H9 (cell line): ENCODE data around the gene ULK1. TPM values are rescaled to one million over a fixed set of nuclear protein-coding genes. Genes with fewer than 3 reads are reported as not detected.

ENCODE experiments used
- DNase-seq: peaks from one replicate; pipeline ENCODE4 v3.0.0-alpha.2; 2017
- H2AFZ ChIP-seq: one replicate; pipeline ENCODE4 v1.6.1; 2013; ENCODE audit warnings: mild to moderate bottlenecking, low read length, control low read depth, moderate library complexity
- H2AK5ac ChIP-seq: 2 replicates; pipeline ENCODE4 v1.6.1; 2013; ENCODE audit warnings: low read length, control low read depth, mixed read lengths; ENCODE audit not compliant: insufficient read length
- H2BK120ac ChIP-seq: one replicate; pipeline ENCODE4 v1.6.1; 2013; ENCODE audit warnings: low read depth, mild to moderate bottlenecking, low read length, control low read depth, inconsistent platforms; ENCODE audit not compliant: poor library complexity, severe bottlenecking
- H2BK12ac ChIP-seq: 2 replicates; pipeline ENCODE4 v1.6.1; 2013; ENCODE audit warnings: low read length, control low read depth, mixed read lengths, low read depth; ENCODE audit not compliant: insufficient read length
- H2BK15ac ChIP-seq: 2 replicates; pipeline ENCODE4 v1.6.1; 2013; ENCODE audit warnings: low read depth, low read length, control low read depth
- H2BK20ac ChIP-seq: one replicate; pipeline ENCODE4 v1.6.1; 2013; ENCODE audit warnings: low read depth, mild to moderate bottlenecking, low read length, control low read depth, inconsistent platforms; ENCODE audit not compliant: poor library complexity, severe bottlenecking
- H2BK5ac ChIP-seq: 2 replicates; pipeline ENCODE4 v1.6.1; 2013; ENCODE audit warnings: low read length, control low read depth, mixed read lengths; ENCODE audit not compliant: insufficient read length
- H3K14ac ChIP-seq: 2 replicates; pipeline ENCODE4 v1.6.1; 2013; ENCODE audit warnings: low read length, control low read depth; ENCODE audit not compliant: insufficient read depth
- H3K18ac ChIP-seq: 2 replicates; pipeline ENCODE4 v1.6.1; 2013; ENCODE audit warnings: low read depth, mild to moderate bottlenecking, mixed read lengths, low read length, control low read depth; ENCODE audit not compliant: insufficient read length
- H3K23ac ChIP-seq: 2 replicates; pipeline ENCODE4 v1.6.1; 2013; ENCODE audit warnings: low read length, control low read depth, mixed read lengths, low read depth; ENCODE audit not compliant: insufficient read length
- H3K23me2 ChIP-seq: 2 replicates; pipeline ENCODE4 v1.6.1; 2013; ENCODE audit warnings: low read depth, mild to moderate bottlenecking, mixed read lengths, low read length, control low read depth; ENCODE audit not compliant: insufficient read length, poor library complexity, severe bottlenecking
- H3K27ac ChIP-seq: 2 replicates; pipeline ENCODE4 v1.5.1; 2013; ENCODE audit warnings: low read length, control low read depth, mixed read lengths, low read depth; ENCODE audit not compliant: insufficient read length
- H3K27me3 ChIP-seq: 2 replicates; pipeline ENCODE4 v1.6.1; 2013; ENCODE audit warnings: low read length, control low read depth, inconsistent platforms; ENCODE audit not compliant: insufficient read depth
- H3K4ac ChIP-seq: 2 replicates; pipeline ENCODE4 v1.6.1; 2013; ENCODE audit warnings: low read depth, mild to moderate bottlenecking, control low read depth, inconsistent platforms, low read length, moderate library complexity
- H3K4me1 ChIP-seq: 2 replicates; pipeline ENCODE4 v1.6.1; 2013; ENCODE audit warnings: low read length, control low read depth, inconsistent platforms; ENCODE audit not compliant: insufficient read depth
- H3K4me2 ChIP-seq: 2 replicates; pipeline ENCODE4 v1.6.1; 2013; ENCODE audit warnings: low read length, control low read depth, mixed read lengths; ENCODE audit not compliant: insufficient read length, insufficient read depth
- H3K56ac ChIP-seq: 2 replicates; pipeline ENCODE4 v1.6.1; 2013; ENCODE audit warnings: low read depth, mild to moderate bottlenecking, mixed read lengths, low read length, control low read depth; ENCODE audit not compliant: insufficient read length
- H3K79me1 ChIP-seq: 2 replicates; pipeline ENCODE4 v1.6.1; 2013; ENCODE audit warnings: low read depth, mild to moderate bottlenecking, moderate library complexity, low read length, control low read depth, inconsistent platforms; ENCODE audit not compliant: insufficient read depth, poor library complexity, severe bottlenecking
- H3K79me2 ChIP-seq: 2 replicates; pipeline ENCODE4 v1.6.1; 2013; ENCODE audit warnings: low read length, control low read depth, inconsistent platforms; ENCODE audit not compliant: insufficient read depth
- H3K9ac ChIP-seq: 2 replicates; pipeline ENCODE4 v1.6.1; 2013; ENCODE audit warnings: low read length, control low read depth, mixed read lengths; ENCODE audit not compliant: insufficient read length; ENCODE audit errors: extremely low read depth
- H3K9me3 ChIP-seq: one replicate; pipeline ENCODE4 v1.6.1; 2013; ENCODE audit warnings: low read depth, low read length, inconsistent platforms; ENCODE audit not compliant: control insufficient read depth
- H3T11ph ChIP-seq: one replicate; pipeline ENCODE4 v1.6.1; 2013; ENCODE audit warnings: mild to moderate bottlenecking, low read length, control low read depth, inconsistent platforms
- H4K20me1 ChIP-seq: one replicate; pipeline ENCODE4 v1.6.1; 2013; ENCODE audit not compliant: control insufficient read depth, insufficient read length, insufficient read depth
- H4K5ac ChIP-seq: 2 replicates; pipeline ENCODE4 v1.6.1; 2013; ENCODE audit warnings: low read depth, mild to moderate bottlenecking, mixed read lengths, low read length, control low read depth; ENCODE audit not compliant: insufficient read length
- H4K8ac ChIP-seq: replicated peaks from 2 replicates; pipeline ENCODE4 v1.6.1; 2013; ENCODE audit warnings: low read length, control low read depth, mixed read lengths, low read depth; ENCODE audit not compliant: insufficient read length
- H4K91ac ChIP-seq: 2 replicates; pipeline ENCODE4 v1.6.1; 2013; ENCODE audit warnings: low read depth, mild to moderate bottlenecking, moderate library complexity, mixed read lengths, low read length, control low read depth; ENCODE audit not compliant: insufficient read length
- H3K27ac Mint-ChIP-seq, 3 experiments: 2 replicates in 2 of 3; 3 replicates in 1 of 3; pipeline ENCODE4 v1.8.0; 2020 to 2021; ENCODE audit warnings: mixed read lengths in 3 of 3, mild to moderate bottlenecking in 1 of 3, moderate library complexity in 1 of 3
- H3K27me3 Mint-ChIP-seq: 2 replicates; pipeline ENCODE4 v1.8.0; 2021; ENCODE audit warnings: low read depth, mild to moderate bottlenecking, moderate library complexity, mixed read lengths
- H3K36me3 Mint-ChIP-seq, 3 experiments: 2 replicates in 2 of 3; 3 replicates in 1 of 3; pipeline ENCODE4 v1.8.0; 2020 to 2021; ENCODE audit warnings: low read depth in 3 of 3, mixed read lengths in 3 of 3; ENCODE audit not compliant: insufficient read depth in 1 of 3
- H3K4me1 Mint-ChIP-seq, 2 experiments: 2 replicates each; pipeline ENCODE4 v1.8.0; 2020; ENCODE audit warnings: mixed read lengths in 2 of 2
- H3K4me3 Mint-ChIP-seq, 2 experiments: 2 replicates in 1 of 2; 3 replicates in 1 of 2; pipeline ENCODE4 v1.8.0; 2020 to 2021; ENCODE audit warnings: mild to moderate bottlenecking in 2 of 2, mixed read lengths in 2 of 2, moderate library complexity in 1 of 2
- H3K9me3 Mint-ChIP-seq, 2 experiments: 2 replicates in 1 of 2; 3 replicates in 1 of 2; pipeline ENCODE4 v1.8.0; 2020; ENCODE audit warnings: mild to moderate bottlenecking in 2 of 2, mixed read lengths in 2 of 2, moderate library complexity in 1 of 2
- WGBS: extraction: QIAGEN DNeasy Blood & Tissue Kit; methylation state at CpG from one replicate; pipeline ENCODE4 v1.1.7; 2013; ENCODE audit warnings: missing lambda C conversion rate, low lambda C conversion rate, mixed read lengths; ENCODE audit not compliant: insufficient read length; ENCODE audit errors: extremely low coverage; 5-methylcytosine and 5-hydroxymethylcytosine counted together
- total RNA-seq: library from RNA; stranded (reverse); gene quantifications from 2 replicates; pipeline ENCODE4 v1.2.1, GENCODE V29; 2021
- TF ChIP-seq, protein P1 (sequence below): fragments of 200-600 bp; sonication (generic); conservative IDR thresholded peaks from 3 replicates; pipeline ENCODE4 v1.8.0; 2021; ENCODE audit warnings: antibody characterized with exemption, mild to moderate bottlenecking

Gene ULK1
- total RNA-seq, 1 experiment from 2014 or later = 57.2 TPM

DNA sequence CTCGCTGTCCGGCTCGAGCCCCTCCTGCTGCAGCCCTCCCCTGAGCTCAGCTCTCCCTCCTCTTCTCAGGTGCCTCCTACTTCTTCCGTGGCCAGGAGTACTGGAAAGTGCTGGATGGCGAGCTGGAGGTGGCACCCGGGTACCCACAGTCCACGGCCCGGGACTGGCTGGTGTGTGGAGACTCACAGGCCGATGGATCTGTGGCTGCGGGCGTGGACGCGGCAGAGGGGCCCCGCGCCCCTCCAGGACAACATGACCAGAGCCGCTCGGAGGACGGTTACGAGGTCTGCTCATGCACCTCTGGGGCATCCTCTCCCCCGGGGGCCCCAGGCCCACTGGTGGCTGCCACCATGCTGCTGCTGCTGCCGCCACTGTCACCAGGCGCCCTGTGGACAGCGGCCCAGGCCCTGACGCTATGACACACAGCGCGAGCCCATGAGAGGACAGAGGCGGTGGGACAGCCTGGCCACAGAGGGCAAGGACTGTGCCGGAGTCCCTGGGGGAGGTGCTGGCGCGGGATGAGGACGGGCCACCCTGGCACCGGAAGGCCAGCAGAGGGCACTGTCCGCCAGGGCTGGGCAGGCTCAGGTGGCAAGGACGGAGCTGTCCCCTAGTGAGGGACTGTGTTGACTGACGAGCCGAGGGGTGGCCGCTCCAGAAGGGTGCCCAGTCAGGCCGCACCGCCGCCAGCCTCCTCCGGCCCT is 43.4 kb upstream of the ULK1 start:
- no CpG with 5 or more reads among the region's 41 CpGs for WGBS
- TF ChIP-seq, protein P1, sequence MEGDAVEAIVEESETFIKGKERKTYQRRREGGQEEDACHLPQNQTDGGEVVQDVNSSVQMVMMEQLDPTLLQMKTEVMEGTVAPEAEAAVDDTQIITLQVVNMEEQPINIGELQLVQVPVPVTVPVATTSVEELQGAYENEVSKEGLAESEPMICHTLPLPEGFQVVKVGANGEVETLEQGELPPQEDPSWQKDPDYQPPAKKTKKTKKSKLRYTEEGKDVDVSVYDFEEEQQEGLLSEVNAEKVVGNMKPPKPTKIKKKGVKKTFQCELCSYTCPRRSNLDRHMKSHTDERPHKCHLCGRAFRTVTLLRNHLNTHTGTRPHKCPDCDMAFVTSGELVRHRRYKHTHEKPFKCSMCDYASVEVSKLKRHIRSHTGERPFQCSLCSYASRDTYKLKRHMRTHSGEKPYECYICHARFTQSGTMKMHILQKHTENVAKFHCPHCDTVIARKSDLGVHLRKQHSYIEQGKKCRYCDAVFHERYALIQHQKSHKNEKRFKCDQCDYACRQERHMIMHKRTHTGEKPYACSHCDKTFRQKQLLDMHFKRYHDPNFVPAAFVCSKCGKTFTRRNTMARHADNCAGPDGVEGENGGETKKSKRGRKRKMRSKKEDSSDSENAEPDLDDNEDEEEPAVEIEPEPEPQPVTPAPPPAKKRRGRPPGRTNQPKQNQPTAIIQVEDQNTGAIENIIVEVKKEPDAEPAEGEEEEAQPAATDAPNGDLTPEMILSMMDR = peak; percentile 83
- Histone ChIP-seq H3K27me3 (no peaks in the 10 kb centered on the region), H2BK20ac (no peak overlapping the region), H3K4me2 (no peak overlapping the region), H4K91ac (no peak overlapping the region), H2BK120ac (no peak overlapping the region), H4K20me1 (no peaks in the 10 kb centered on the region), H3K4ac (no peak overlapping the region), H3K18ac (no peak overlapping the region), H3K9me3 (no peaks in the 10 kb centered on the region), H2BK15ac (no peak overlapping the region), H3K4me1 (no peaks in the 10 kb centered on the region), H3K23ac (no peak overlapping the region), H2AFZ (no peak overlapping the region), H3K9ac (no peak overlapping the region), H3K14ac (no peak overlapping the region), H2BK5ac (no peak overlapping the region), H4K5ac (no peak overlapping the region), H2BK12ac (no peak overlapping the region), H3K79me2 (no peaks in the 10 kb centered on the region), H3K56ac (no peak overlapping the region), H3T11ph (no peak overlapping the region), H3K23me2 (no peaks in the 10 kb centered on the region), H3K27ac (no peak overlapping the region), H2AK5ac (no peak overlapping the region), H4K8ac (no peak overlapping the region), H3K79me1 (no peaks in the 10 kb centered on the region)
- Mint-ChIP-seq H3K27me3 (peaks cover 1% of the 10 kb centered on the region; the same call in 1 of the 2 replicates), H3K9me3 (no peaks in the 10 kb centered on the region), H3K27ac (no peak overlapping the region; a peak in 1 of 7 replicates), H3K4me3 (no peak overlapping the region), H3K4me1 (peaks cover 1 to 4% of the 10 kb centered on the region in 2 experiments), H3K36me3 (peaks cover 10 to 17% (median 15%) of the 10 kb centered on the region in 3 experiments; a peak in 6 of 7 replicates)
- DNase-seq = peak; percentile 80
